DND-41 (cell line): Measurements from ENCODE around the gene SETD3.

Experiments
- CTCF ChIP-seq: IDR thresholded peaks from 2 replicates; pipeline ENCODE4 v1.5.1; 2012; ENCODE audit warnings: borderline replicate concordance, low read length, moderate library complexity, mild to moderate bottlenecking; ENCODE audit not compliant: poor library complexity, severe bottlenecking; ENCODE audit errors: extremely low read depth
- EZH2 ChIP-seq: IDR thresholded peaks from 3 replicates; pipeline ENCODE4 v1.6.1; 2012; ENCODE audit warnings: borderline replicate concordance, low read depth, mild to moderate bottlenecking, moderate library complexity, low read length, inconsistent platforms; ENCODE audit not compliant: severe bottlenecking

DNA sequence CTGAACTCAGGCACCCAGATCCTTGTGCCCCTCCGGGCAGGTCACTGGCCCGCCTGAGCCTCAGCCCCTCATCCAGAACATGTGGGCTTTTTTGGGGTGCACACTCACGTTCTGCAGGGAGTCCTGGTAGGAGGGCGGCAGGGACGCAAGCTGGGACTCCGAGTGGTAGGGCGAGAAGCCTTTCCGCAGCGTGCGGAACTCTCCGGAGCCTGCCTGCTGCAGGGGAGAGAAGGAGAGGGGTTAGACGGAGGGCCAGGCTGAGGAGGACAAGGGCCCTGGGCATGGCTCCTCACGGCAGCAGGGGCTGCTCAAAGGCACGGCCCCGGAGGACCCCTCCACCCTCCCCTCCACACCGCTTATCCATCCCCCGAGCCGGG lies 41.4 kb upstream of the SETD3 start:
- TF ChIP-seq CTCF (no peak), EZH2 (no peak)
